HL-60 (cell line): ENCODE measurements around the gene BCAR3.

Source experiments
- DNase-seq, 2 experiments: peaks; one replicate each; pipeline ENCODE4 v3.0.0-alpha.2; 2010 to 2020; ENCODE audit warnings: low read depth in 1 of 2, low spot score in 1 of 2
- H3K27ac ChIP-seq: fragments of 250-450 bp; sonication (Bioruptor Pico); replicated peaks from 2 replicates; pipeline ENCODE4 v1.5.1; 2020; ENCODE audit warnings: mild to moderate bottlenecking, moderate library complexity
- H3K27me3 ChIP-seq: fragments of 250-450 bp; sonication (Bioruptor Pico); 2 replicates; pipeline ENCODE4 v1.5.1; 2021; ENCODE audit warnings: mild to moderate bottlenecking, moderate library complexity; ENCODE audit not compliant: insufficient read depth, poor library complexity, severe bottlenecking
- H3K4me3 ChIP-seq: replicated peaks from 2 replicates; pipeline ENCODE4 v1.5.1; 2011; ENCODE audit warnings: mild to moderate bottlenecking, control low read depth, low read length; ENCODE audit not compliant: insufficient read depth
- CTCF ChIP-seq: IDR thresholded peaks from one replicate; pipeline ENCODE4 v1.5.1; 2011; ENCODE audit warnings: low read length, control low read depth, inconsistent platforms; ENCODE audit not compliant: insufficient read depth
- GABPA ChIP-seq: IDR thresholded peaks from 2 replicates; pipeline ENCODE4 v1.6.1; 2012; ENCODE audit warnings: low read depth
- POLR2AphosphoS5 ChIP-seq: IDR thresholded peaks from 2 replicates; pipeline ENCODE4 v1.6.1; 2012; ENCODE audit warnings: low read depth
- REST ChIP-seq: IDR thresholded peaks from 2 replicates; pipeline ENCODE4 v1.6.1; 2012; ENCODE audit warnings: low read depth; ENCODE audit not compliant: insufficient replicate concordance
- SPI1 ChIP-seq: IDR thresholded peaks from 2 replicates; pipeline ENCODE4 v1.6.1; 2012; ENCODE audit warnings: low read depth, mild to moderate bottlenecking, borderline replicate concordance

Gene BCAR3

GRCh38 chr1:93705892-93706500 lies 24.4 kb upstream of the BCAR3 start:
- Histone ChIP-seq H3K27me3 (no peaks in the 10 kb centered on the region), H3K4me3 (no peak overlapping the region), H3K27ac (no peak overlapping the region)
- no peak for DNase-seq
- TF ChIP-seq GABPA (no peak), SPI1 (no peak), REST (no peak), POLR2AphosphoS5 (no peak), CTCF (no peak)

- Histone ChIP-seq H3K27me3 (no peaks in the 10 kb centered on the region), H3K4me3 (no peak overlapping the region), H3K27ac (no peak overlapping the region)
- DNase-seq, result no peak
- no peak for TF ChIP-seq GABPA
- TF ChIP-seq CTCF, result no peak
- TF ChIP-seq SPI1, result no peak
- no peak for TF ChIP-seq REST
- no peak for TF ChIP-seq POLR2AphosphoS5
Measured at GRCh38 chr1:93704052-93704451, 22.4 kb upstream of the BCAR3 start.

- TF ChIP-seq POLR2AphosphoS5 (no peak), GABPA (no peak), REST (no peak), CTCF (no peak), SPI1 (no peak)
- H3K4me3 ChIP-seq, result no peak overlapping the region
- H3K27ac ChIP-seq, result no peak overlapping the region
- H3K27me3 ChIP-seq, result no peaks in the 10 kb centered on the region
- DNase-seq, result no peak
Measured at GRCh38 chr1:93703643-93704042, 22.0 kb upstream of the BCAR3 start.
